Measurements from ENCODE around the gene SEMA5A. TPM values are rescaled to one million over a fixed set of nuclear protein-coding genes. Genes with fewer than 3 reads are reported as not detected.

The SEMA5A gene
- total RNA-seq, 2 donors from 2014 or later, result 13.3 to 17.6 TPM

DNA sequence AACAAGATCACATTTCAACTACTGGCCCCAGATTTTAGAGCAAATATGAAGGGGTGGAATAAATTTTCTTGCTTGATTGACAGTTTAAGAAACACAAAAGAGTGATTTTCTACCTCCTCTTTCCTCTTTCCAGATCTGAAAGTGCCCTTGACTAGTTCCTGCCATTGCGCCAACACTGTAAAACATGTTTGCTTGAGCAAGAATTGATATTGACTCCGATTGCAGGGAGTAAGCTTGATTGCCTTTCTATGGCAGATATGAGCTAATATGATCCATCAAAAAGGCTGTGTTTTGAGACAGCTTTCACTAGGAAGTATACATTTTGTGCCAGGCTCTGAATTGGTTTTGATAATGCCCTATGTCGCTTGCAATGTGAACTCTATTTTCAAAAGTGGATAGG is 508.8 kb downstream of the SEMA5A start:
- ATAC-seq (ENCODE audit: insufficient number of reproducible peaks, low FRiP score, low read depth), result no peak
- TF ChIP-seq, protein P1, sequence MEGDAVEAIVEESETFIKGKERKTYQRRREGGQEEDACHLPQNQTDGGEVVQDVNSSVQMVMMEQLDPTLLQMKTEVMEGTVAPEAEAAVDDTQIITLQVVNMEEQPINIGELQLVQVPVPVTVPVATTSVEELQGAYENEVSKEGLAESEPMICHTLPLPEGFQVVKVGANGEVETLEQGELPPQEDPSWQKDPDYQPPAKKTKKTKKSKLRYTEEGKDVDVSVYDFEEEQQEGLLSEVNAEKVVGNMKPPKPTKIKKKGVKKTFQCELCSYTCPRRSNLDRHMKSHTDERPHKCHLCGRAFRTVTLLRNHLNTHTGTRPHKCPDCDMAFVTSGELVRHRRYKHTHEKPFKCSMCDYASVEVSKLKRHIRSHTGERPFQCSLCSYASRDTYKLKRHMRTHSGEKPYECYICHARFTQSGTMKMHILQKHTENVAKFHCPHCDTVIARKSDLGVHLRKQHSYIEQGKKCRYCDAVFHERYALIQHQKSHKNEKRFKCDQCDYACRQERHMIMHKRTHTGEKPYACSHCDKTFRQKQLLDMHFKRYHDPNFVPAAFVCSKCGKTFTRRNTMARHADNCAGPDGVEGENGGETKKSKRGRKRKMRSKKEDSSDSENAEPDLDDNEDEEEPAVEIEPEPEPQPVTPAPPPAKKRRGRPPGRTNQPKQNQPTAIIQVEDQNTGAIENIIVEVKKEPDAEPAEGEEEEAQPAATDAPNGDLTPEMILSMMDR (IDR thresholded peaks at IDR 0.05), result no peak
- DNase-seq (ENCODE audit: low spot score), result no peak
- Histone ChIP-seq H3K27me3 (replicated peaks; ENCODE audit: insufficient read depth) (no peaks in the 10 kb centered on the region), H3K4me3 (no peak overlapping the region), H3K36me3 (no peaks in the 10 kb centered on the region), H3K27ac (no peak overlapping the region), H3K4me1 (ENCODE audit: control insufficient read depth in 1 of 2, low read depth in 2 of 2) (no peaks in the 10 kb centered on the region), H3K9me3 (no peaks in the 10 kb centered on the region)

DNA sequence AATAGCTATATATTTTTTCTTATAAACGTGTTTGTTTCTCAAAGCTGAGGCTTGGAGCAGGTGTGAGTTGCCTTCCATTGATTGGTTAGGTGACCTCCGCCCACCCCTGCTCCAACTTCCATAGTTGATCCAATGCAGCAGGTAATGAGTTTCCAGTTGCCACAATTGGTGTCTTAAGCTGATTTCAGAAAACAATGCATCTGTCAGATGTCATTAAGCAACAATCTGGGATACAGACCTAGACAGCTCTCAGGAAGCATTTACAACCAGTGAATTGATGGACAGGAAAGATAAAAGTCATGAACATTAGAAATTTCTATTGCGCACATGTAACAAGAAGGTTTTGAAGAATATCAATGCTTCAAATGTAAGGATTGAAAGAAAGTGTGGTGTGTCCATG is 510.5 kb downstream of the SEMA5A start:
- TF ChIP-seq, protein P1 (IDR thresholded peaks at IDR 0.05), result no peak
- no peak for DNase-seq (ENCODE audit: low spot score)
- H3K9me3 ChIP-seq, result no peaks in the 10 kb centered on the region
- no peak overlapping the region for H3K4me3 ChIP-seq
- H3K27me3 ChIP-seq (replicated peaks; ENCODE audit: insufficient read depth), result no peaks in the 10 kb centered on the region
- no peaks in the 10 kb centered on the region for H3K4me1 ChIP-seq (ENCODE audit: control insufficient read depth in 1 of 2, low read depth in 2 of 2)
- no peaks in the 10 kb centered on the region for H3K36me3 ChIP-seq
- no peak for ATAC-seq (ENCODE audit: insufficient number of reproducible peaks, low FRiP score, low read depth)
- no peak overlapping the region for H3K27ac ChIP-seq

DNA sequence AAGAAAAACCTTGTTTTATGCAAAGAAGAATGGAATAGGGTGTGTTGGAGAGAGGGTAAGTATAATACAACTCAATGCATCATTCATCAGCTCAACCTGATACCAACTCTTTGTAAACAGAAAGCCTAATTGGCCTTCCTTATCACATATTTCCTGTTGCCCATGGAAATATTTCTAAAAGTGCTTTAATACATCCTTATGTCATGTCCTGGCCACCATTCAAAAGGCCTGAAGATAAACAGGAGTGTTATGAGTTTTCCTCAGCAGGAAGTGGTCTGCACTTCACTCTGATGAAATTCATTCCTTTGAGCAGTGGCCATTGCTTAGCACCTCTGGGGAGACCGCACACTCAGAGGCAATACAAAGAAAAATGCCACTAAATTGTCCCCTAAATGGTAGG is 511.2 kb downstream of the SEMA5A start:
- no peak overlapping the region for H3K4me3 ChIP-seq
- no peak for DNase-seq (ENCODE audit: low spot score)
- no peak overlapping the region for H3K27ac ChIP-seq
- TF ChIP-seq, protein P1 (IDR thresholded peaks at IDR 0.05), result no peak
- no peaks in the 10 kb centered on the region for H3K36me3 ChIP-seq
- H3K27me3 ChIP-seq (replicated peaks; ENCODE audit: insufficient read depth), result no peaks in the 10 kb centered on the region
- no peaks in the 10 kb centered on the region for H3K4me1 ChIP-seq (ENCODE audit: control insufficient read depth in 1 of 2, low read depth in 2 of 2)
- ATAC-seq (ENCODE audit: insufficient number of reproducible peaks, low FRiP score, low read depth), result no peak
- no peaks in the 10 kb centered on the region for H3K9me3 ChIP-seq

DNA sequence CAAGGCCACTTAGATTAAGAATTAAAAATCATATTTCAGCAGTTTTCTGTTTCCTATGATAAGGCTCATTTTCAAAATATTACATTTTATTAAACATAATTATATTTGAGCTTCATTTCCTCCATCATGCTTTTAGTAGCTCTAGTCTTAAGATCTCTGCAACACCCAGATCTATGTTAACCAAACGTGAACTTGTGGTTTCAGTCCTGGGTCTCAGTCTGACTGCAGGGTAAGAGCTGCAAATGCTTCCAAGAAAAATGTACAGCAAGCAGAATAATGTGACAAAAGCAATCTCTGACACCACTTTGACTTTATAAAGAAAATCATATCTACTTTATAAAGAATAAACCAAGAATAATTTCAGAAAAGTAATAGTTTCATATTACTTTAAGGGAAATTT is 512.4 kb downstream of the SEMA5A start:
- H3K4me1 ChIP-seq (ENCODE audit: control insufficient read depth in 1 of 2, low read depth in 2 of 2), result no peaks in the 10 kb centered on the region
- H3K4me3 ChIP-seq, result no peak overlapping the region
- TF ChIP-seq, protein P1 (IDR thresholded peaks at IDR 0.05), result no peak
- no peaks in the 10 kb centered on the region for H3K27me3 ChIP-seq (replicated peaks; ENCODE audit: insufficient read depth)
- no peak overlapping the region for H3K27ac ChIP-seq
- ATAC-seq (ENCODE audit: insufficient number of reproducible peaks, low FRiP score, low read depth), result no peak
- no peaks in the 10 kb centered on the region for H3K9me3 ChIP-seq
- no peaks in the 10 kb centered on the region for H3K36me3 ChIP-seq
- no peak for DNase-seq (ENCODE audit: low spot score)

DNA sequence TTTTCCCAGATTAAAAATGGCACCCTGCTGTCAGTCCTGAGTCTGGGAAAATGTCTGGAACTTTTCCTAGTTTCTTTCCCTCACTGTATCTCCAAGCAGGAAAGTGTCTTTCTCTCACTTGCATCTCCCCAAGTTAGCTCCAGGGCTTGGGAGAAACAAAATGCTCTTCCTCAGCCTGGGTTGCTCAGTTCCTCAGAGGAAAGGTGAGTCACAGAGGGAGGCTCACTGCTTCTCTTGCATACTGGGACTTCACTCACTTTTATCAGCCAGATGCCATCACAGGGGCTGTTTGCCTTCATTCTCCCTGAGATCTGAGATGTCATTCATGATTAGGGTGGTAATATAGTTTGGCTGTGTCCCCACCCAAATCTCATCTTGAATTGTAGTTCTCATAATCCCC is 519.9 kb downstream of the SEMA5A start:
- ATAC-seq (ENCODE audit: insufficient number of reproducible peaks, low FRiP score, low read depth), result no peak
- Histone ChIP-seq H3K9me3 (peaks cover 15% of the 10 kb centered on the region), H3K27ac (no peak overlapping the region), H3K4me3 (no peak overlapping the region), H3K36me3 (no peaks in the 10 kb centered on the region), H3K4me1 (ENCODE audit: control insufficient read depth in 1 of 2, low read depth in 2 of 2) (no peaks in the 10 kb centered on the region), H3K27me3 (replicated peaks; ENCODE audit: insufficient read depth) (no peaks in the 10 kb centered on the region)
- TF ChIP-seq, protein P1 (IDR thresholded peaks at IDR 0.05), result no peak
- DNase-seq (ENCODE audit: low spot score), result no peak
